Esophagus (tissue), 2 donors: ENCODE measurements around the gene CAPS2. TPM values are rescaled to one million over a fixed set of nuclear protein-coding genes. Genes with fewer than 3 reads are reported as not detected.

ENCODE experiments used
- H3K27ac ChIP-seq, 2 donors: one replicate each; pipeline ENCODE4 v1.5.1; 2013; ENCODE audit warnings: low read depth in 2 of 2, mild to moderate bottlenecking in 2 of 2, inconsistent platforms in 1 of 2, low read length in 1 of 2, moderate library complexity in 1 of 2
- H3K27me3 ChIP-seq, 2 donors: one replicate each; pipeline ENCODE4 v1.6.1; 2013; ENCODE audit warnings: low read length in 2 of 2, control low read depth in 1 of 2, mild to moderate bottlenecking in 1 of 2; ENCODE audit not compliant: insufficient read depth in 2 of 2, control insufficient read depth in 1 of 2
- H3K36me3 ChIP-seq, 2 donors: one replicate each; pipeline ENCODE4 v1.6.1; 2013; ENCODE audit warnings: low read length in 1 of 2; ENCODE audit not compliant: control insufficient read depth in 2 of 2, insufficient read depth in 2 of 2
- H3K4me1 ChIP-seq, 2 donors: one replicate each; pipeline ENCODE4 v1.6.1; 2013; ENCODE audit warnings: low read length in 1 of 2; ENCODE audit not compliant: control insufficient read depth in 2 of 2, insufficient read depth in 2 of 2
- H3K4me3 ChIP-seq, 2 donors: one replicate each; pipeline ENCODE4 v1.5.1; 2013; ENCODE audit warnings: low read length in 2 of 2, mild to moderate bottlenecking in 2 of 2, low read depth in 1 of 2, moderate library complexity in 1 of 2
- H3K9me3 ChIP-seq, 2 donors: one replicate each; pipeline ENCODE4 v1.6.1; 2013; ENCODE audit warnings: mild to moderate bottlenecking in 2 of 2, low read depth in 1 of 2, low read length in 1 of 2, moderate library complexity in 1 of 2; ENCODE audit not compliant: control insufficient read depth in 2 of 2, insufficient read depth in 1 of 2
- WGBS, 2 donors: extraction: QIAGEN DNeasy Blood & Tissue Kit; methylation state at CpG; one replicate each; pipeline ENCODE4 v1.1.7; 2013; 5-methylcytosine and 5-hydroxymethylcytosine counted together
- polyA plus RNA-seq, 2 donors: library from polyadenylated mRNA; stranded (reverse); fragments of 200-250 nt; gene quantifications; one replicate each; pipeline ENCODE4 v1.2.3, GENCODE V29; 2013
- donor health status: healthy with polysubstance abuse.
- donor health status: Bipolar disorder and iron deficiency.

CAPS2 gene
- polyA plus RNA-seq, 2 donors: 1.6 to 2.1 TPM

DNA sequence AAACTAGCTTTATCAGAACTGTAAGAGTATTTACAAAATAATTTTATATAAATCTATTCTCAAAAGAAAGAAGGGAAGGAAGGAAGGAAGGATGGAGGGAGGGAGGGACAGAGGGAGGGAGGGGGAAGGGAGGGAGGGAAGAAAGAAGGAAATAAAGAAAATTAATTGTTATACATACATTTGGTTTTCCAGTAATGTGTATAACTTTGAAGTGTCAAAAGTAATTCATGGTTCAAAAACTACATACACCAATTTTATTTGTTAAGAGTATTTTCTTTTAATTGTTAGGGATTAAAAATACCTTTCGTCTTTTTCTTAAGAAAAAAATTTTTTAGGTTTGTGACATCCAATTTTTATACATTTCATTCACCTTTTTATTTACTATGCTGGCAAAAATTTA lies 103.0 kb downstream of the CAPS2 start:
- H3K36me3 ChIP-seq: no peaks in the 10 kb centered on the region
- WGBS, 2 donors: 78 to 79% methylated on average over 1 of the region's 1 CpG
- H3K9me3 ChIP-seq: no peaks in the 10 kb centered on the region
- no peak overlapping the region for H3K27ac ChIP-seq
- no peak overlapping the region for H3K4me3 ChIP-seq
- no peaks in the 10 kb centered on the region for H3K4me1 ChIP-seq
- no peaks in the 10 kb centered on the region for H3K27me3 ChIP-seq

Other genes starting within 250 kb of the CAPS2 start
- under 1 TPM in 1 of 2 donors, not detected in 1; 0.04 TPM for gene KCNC2, start 120.5 kb downstream of the CAPS2 start, polyA plus RNA-seq
- gene GLIPR1L1, start 4.3 kb upstream of the CAPS2 start, polyA plus RNA-seq: not detected
- under 1 TPM; 0.14 to 0.22 TPM for gene GLIPR1L2, start 60.8 kb upstream of the CAPS2 start, polyA plus RNA-seq
- gene GLIPR1, start 150.4 kb upstream of the CAPS2 start, polyA plus RNA-seq: 1 to 10 TPM in 1 of 2 donors, under 1 TPM in 1; 0.94 to 2.4 TPM
- 10 to 100 TPM; 22.3 to 22.6 TPM for gene KRR1, start 181.3 kb upstream of the CAPS2 start, polyA plus RNA-seq